ENCODE results near the gene TAF15.
A peak's percentile ranks its signal among the peaks of the same experiment; 100 is the strongest.

The TAF15 gene

DNA sequence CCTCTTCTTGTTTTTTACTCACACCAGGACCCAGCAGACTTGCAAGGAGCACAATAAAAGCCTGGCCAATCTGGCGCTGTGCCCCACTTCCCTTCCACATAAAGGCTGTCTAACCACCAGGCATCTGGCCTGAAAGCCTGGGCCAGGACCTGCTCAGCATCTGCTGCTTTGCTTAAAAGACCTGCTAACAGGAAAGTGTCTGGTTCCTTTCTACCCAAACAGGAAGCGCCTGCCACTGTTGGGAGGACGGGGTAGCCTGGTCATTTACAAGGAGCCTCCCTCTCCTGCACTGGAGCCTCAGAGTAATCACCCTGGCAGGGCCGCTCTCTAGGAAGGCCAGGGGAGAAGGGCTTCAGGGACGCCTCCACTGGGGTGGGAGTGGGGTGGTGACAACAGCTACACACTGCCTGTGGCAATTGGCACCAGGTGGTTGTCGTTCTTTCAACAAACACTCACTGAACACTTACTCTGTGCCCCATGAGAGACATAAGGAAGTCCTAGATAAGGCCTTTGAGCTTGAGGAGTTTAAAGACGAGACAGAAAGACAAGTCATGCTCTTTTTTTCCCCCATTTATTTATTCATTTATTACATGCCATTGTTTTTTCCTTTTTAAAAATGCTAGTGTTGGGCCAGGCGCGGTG, 7.6 kb upstream of the TAF15 start:
- H3K79me2 ChIP-seq (ENCODE audit: insufficient read depth, low read length), result no peaks in the 10 kb centered on the region
- peak overlapping the region; percentile 64 for H3K4me2 ChIP-seq (ENCODE audit: low read depth, low read length, poor library complexity, severe bottlenecking)
- peak overlapping the region; percentile 52 for H3K4me3 ChIP-seq (ENCODE audit: low read length, poor library complexity, severe bottlenecking)
- no peaks in the 10 kb centered on the region for H4K20me1 ChIP-seq (ENCODE audit: insufficient read depth, low read length, poor library complexity, severe bottlenecking)
- no peaks in the 10 kb centered on the region for H3K36me3 ChIP-seq (ENCODE audit: insufficient read depth, low read length)
- no peaks in the 10 kb centered on the region for H3K9me2 ChIP-seq (replicated peaks; ENCODE audit: low read depth, low read length)
- peaks cover 4% of the 10 kb centered on the region; the same call in 1 of the 2 replicates for H3F3A ChIP-seq (ENCODE audit: low read depth)
- peak overlapping the region; percentile 43 for H3K9ac ChIP-seq (ENCODE audit: low read depth, low read length, poor library complexity, severe bottlenecking)
- peaks cover 34% of the 10 kb centered on the region for H3K4me1 ChIP-seq (ENCODE audit: insufficient read depth, low read length, poor library complexity, severe bottlenecking)
- TF ChIP-seq, protein P1, sequence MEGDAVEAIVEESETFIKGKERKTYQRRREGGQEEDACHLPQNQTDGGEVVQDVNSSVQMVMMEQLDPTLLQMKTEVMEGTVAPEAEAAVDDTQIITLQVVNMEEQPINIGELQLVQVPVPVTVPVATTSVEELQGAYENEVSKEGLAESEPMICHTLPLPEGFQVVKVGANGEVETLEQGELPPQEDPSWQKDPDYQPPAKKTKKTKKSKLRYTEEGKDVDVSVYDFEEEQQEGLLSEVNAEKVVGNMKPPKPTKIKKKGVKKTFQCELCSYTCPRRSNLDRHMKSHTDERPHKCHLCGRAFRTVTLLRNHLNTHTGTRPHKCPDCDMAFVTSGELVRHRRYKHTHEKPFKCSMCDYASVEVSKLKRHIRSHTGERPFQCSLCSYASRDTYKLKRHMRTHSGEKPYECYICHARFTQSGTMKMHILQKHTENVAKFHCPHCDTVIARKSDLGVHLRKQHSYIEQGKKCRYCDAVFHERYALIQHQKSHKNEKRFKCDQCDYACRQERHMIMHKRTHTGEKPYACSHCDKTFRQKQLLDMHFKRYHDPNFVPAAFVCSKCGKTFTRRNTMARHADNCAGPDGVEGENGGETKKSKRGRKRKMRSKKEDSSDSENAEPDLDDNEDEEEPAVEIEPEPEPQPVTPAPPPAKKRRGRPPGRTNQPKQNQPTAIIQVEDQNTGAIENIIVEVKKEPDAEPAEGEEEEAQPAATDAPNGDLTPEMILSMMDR (conservative IDR thresholded peaks at IDR 0.05; ENCODE audit: low read length), result no peak
- H3K9me3 ChIP-seq (ENCODE audit: insufficient read depth, low read depth, low read length), result no peaks in the 10 kb centered on the region
- no peaks in the 10 kb centered on the region for H3K27me3 ChIP-seq (ENCODE audit: insufficient read depth, low read length, poor library complexity, severe bottlenecking)
- no peak overlapping the region for H2AFZ ChIP-seq (ENCODE audit: low read length)

DNA sequence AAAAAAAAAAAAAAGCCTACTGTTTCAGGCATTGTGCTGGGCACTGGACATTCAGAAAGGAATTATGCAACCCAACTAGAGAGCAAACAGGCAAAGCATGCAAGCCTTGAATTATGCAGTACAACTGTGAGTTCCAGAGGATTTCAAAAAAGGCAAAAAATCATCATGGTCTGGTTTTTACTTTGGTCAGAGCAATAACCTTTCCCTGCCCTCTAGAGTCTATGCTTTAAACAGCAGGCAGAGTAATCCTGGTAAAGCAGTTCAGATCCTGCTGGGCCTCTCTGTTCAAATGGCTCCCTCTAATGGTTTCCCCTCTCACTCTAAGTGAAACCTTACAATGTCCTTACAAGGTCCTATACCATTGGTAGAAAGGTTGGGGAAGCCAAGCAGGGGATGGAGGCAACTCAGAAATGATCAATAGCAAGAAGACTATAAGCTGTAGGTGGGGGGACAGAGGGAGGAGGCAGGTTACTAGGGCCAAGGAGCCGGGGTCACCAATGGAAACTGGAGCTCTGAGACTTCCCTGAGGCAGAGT, 4.6 kb upstream of the TAF15 start:
- Histone ChIP-seq H3K4me3 (ENCODE audit: low read length, poor library complexity, severe bottlenecking) (no peak overlapping the region), H3K27me3 (ENCODE audit: insufficient read depth, low read length, poor library complexity, severe bottlenecking) (no peaks in the 10 kb centered on the region), H3K4me1 (ENCODE audit: insufficient read depth, low read length, poor library complexity, severe bottlenecking) (peaks cover 40% of the 10 kb centered on the region), H3K36me3 (ENCODE audit: insufficient read depth, low read length) (no peaks in the 10 kb centered on the region), H3K9me2 (replicated peaks; ENCODE audit: low read depth, low read length) (no peaks in the 10 kb centered on the region), H4K20me1 (ENCODE audit: insufficient read depth, low read length, poor library complexity, severe bottlenecking) (peaks cover 4% of the 10 kb centered on the region), H2AFZ (ENCODE audit: low read length) (peak overlapping the region; percentile 30; the same call in 1 of the 2 replicates), H3K9ac (ENCODE audit: low read depth, low read length, poor library complexity, severe bottlenecking) (no peak overlapping the region), H3F3A (ENCODE audit: low read depth) (peaks cover 4% of the 10 kb centered on the region; the same call in 1 of the 2 replicates), H3K4me2 (ENCODE audit: low read depth, low read length, poor library complexity, severe bottlenecking) (no peak overlapping the region), H3K79me2 (ENCODE audit: insufficient read depth, low read length) (peaks cover 4% of the 10 kb centered on the region), H3K9me3 (ENCODE audit: insufficient read depth, low read depth, low read length) (no peaks in the 10 kb centered on the region)
- TF ChIP-seq EZH2phosphoT487 (IDR thresholded peaks at IDR 0.05; ENCODE audit: borderline replicate concordance), result no peak
- TF ChIP-seq, protein P1 (conservative IDR thresholded peaks at IDR 0.05; ENCODE audit: low read length), result peak; percentile 98

DNA sequence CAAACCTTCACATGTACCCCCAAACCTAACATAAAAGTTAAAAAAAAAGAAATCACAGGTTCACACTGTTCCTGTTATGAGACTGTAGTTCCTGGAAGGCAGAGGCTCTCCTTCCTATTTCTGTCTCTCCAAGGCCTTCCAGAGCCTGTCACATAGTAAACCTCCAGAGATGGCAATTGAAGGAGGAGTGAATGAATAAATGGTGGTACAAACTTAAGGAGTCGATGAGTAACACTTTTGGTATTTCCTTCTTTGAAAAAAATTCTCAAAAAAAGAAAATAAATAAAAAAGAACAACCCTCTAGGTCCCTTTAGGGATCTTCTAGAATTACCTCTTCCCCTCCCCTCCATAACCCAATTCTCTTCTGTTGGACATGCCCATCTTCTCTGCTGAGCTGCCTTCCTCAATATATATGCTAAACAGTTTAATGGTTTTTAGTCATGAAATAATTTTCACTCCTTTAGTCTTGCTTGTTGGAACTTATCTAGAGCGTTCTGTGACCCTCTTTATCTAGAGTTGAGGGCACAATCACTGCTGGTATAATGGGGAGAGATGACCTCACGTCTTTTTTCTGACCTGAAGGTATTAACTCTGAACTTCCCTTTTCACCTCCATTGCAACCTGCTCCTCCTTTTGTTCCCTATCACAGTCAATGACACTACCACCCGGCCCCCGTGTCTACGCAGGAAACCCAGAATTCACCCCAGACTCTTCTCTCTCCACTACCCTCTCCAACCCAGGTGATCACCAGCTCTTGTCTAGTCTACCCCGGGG, 1.7 kb upstream of the TAF15 start:
- TF ChIP-seq, protein P1 (conservative IDR thresholded peaks at IDR 0.05; ENCODE audit: low read length), result no peak
- no peak for TF ChIP-seq EZH2phosphoT487 (IDR thresholded peaks at IDR 0.05; ENCODE audit: borderline replicate concordance)

More for the DNA sequence above, 1.7 kb upstream of the TAF15 start:
- H3K4me1 ChIP-seq (ENCODE audit: insufficient read depth, low read length, poor library complexity, severe bottlenecking), result peaks cover 36% of the 10 kb centered on the region
- no peak overlapping the region for H2AFZ ChIP-seq (ENCODE audit: low read length)
- peaks cover 33% of the 10 kb centered on the region for H3K79me2 ChIP-seq (ENCODE audit: insufficient read depth, low read length)
- peak overlapping the region; percentile 93 for H3K4me2 ChIP-seq (ENCODE audit: low read depth, low read length, poor library complexity, severe bottlenecking)
- H4K20me1 ChIP-seq (ENCODE audit: insufficient read depth, low read length, poor library complexity, severe bottlenecking), result peaks cover 32% of the 10 kb centered on the region
- H3K9me3 ChIP-seq (ENCODE audit: insufficient read depth, low read depth, low read length), result no peaks in the 10 kb centered on the region
- H3F3A ChIP-seq (ENCODE audit: low read depth), result no peaks in the 10 kb centered on the region
- 0 out of 2 replicates have a peak, but pooled peaks cover 3% of the 10 kb centered on the region for H3K36me3 ChIP-seq (ENCODE audit: insufficient read depth, low read length)
- no peaks in the 10 kb centered on the region for H3K9me2 ChIP-seq (replicated peaks; ENCODE audit: low read depth, low read length)
- H3K9ac ChIP-seq (ENCODE audit: low read depth, low read length, poor library complexity, severe bottlenecking), result peak overlapping the region; percentile 91
- peak overlapping the region; percentile 89 for H3K4me3 ChIP-seq (ENCODE audit: low read length, poor library complexity, severe bottlenecking)
- H3K27me3 ChIP-seq (ENCODE audit: insufficient read depth, low read length, poor library complexity, severe bottlenecking), result no peaks in the 10 kb centered on the region

Measured in Loucy (cell line).